Myocyte (in vitro differentiated cells): ENCODE measurements around the gene FMO2. TPM values are rescaled to one million over a fixed set of nuclear protein-coding genes. Genes with fewer than 3 reads are reported as not detected.
"Not testable (repeated sequence)": the region's sequence is repeated elsewhere in the genome, so short reads cannot be mapped to it uniquely, and the experiment has no call there.

Source experiments
- DNase-seq: peaks from one replicate; pipeline ENCODE4 v3.0.0-alpha.2; 2012; ENCODE audit warnings: low read depth
- total RNA-seq: library from RNA; depleted of rRNA; stranded (reverse); fragments of >200 nt; gene quantifications from 2 replicates; pipeline ENCODE4 v1.2.3, GENCODE V29; 2014

FMO2 gene
- total RNA-seq, 1 donor from 2014 or later: not detected

DNA sequence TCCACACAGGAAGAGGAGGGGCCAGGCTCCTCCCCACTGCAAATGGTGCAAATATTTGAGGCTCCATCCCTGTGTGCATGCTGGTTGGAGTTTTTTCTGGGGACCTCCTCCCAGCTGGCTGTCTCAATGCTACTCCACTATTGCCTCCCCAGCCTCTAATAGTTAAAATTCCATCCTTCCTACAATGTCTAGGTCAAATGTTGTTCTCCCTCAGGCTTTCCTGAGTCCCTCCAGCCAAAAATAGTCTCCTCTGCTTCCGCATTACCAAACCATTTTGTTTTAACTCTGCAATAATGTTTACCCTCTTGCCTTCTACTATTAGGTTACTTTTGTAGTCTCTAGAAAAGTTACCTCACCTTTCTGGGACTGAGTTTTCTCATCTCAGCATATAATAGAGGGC, 33.6 kb downstream of the FMO2 start:
- DNase-seq: no peak

DNA sequence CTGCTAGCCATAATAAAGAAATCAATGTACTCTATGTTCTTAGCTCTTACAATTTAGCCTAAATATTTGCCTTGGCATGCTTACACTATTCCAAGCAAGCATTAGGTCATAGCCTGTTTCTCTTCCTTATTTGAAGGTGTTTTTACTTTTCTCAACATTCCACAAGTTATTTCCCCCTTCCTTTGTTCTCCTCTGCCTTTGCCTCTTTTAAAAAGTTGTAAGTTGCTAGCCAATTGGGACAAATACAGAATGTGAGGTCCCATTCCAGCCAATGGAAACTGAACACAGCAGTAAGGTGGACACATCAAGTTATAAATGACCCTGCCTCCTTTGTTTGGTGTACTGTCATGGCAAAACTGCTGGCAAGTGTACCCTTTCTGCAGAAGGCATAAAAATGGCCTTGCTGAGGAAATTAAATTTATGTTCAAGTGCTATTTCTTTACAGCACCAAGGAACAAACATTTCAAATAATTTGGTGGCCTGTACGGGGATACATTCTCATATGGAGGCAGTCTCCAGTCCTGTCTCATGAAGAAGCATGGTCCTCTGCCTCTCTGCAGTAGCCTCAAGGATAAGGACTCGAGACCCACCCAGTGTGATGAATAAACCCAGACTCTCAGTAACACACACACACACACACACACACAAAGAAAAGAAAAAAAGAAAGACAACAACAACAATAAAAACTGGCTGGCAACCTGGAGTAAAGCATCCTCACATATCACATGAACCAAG, 34.4 kb downstream of the FMO2 start:
- no peak for DNase-seq

DNA sequence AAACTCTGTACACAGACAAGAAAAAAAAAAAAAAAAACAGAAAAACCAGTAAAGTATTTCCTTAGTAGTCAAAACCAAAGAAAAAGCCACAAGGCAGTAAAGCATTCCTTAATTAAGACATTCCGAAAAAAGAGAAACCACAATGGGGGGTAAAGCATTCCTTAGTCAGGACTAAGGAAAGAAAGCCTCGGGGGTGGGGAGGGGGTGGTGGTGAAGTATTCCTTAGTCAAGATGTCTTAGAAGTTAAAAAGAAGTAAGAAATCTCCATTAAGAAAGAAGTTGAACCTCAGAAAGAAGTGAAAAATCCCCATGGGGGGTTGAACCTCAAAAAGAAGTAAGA, 35.0 kb downstream of the FMO2 start:
- DNase-seq: peak; percentile 50

DNA sequence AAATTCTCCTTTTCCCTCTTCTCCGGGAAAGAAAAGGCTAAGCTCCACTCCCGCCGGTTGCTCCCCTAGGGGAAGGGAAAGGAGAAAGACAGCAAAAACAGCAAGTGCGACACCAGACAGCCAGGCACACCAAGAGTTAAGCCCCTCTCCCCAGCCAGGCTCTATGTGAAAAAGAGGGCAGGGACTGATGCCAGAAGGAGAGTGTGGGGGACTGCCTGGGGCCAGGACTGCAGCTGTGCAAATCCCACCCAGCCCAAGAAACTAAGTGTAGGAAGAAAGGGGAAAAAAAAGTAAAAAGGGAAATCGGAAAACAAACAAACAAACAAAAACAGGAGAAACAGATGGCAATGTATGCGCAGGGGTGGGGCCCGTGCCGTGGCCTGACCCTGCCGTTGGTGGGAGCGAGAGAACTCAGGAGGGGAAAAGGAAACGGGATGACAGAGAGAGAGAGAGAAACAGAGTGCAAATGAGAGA, 35.5 kb downstream of the FMO2 start:
- DNase-seq: peak; percentile 5

DNA sequence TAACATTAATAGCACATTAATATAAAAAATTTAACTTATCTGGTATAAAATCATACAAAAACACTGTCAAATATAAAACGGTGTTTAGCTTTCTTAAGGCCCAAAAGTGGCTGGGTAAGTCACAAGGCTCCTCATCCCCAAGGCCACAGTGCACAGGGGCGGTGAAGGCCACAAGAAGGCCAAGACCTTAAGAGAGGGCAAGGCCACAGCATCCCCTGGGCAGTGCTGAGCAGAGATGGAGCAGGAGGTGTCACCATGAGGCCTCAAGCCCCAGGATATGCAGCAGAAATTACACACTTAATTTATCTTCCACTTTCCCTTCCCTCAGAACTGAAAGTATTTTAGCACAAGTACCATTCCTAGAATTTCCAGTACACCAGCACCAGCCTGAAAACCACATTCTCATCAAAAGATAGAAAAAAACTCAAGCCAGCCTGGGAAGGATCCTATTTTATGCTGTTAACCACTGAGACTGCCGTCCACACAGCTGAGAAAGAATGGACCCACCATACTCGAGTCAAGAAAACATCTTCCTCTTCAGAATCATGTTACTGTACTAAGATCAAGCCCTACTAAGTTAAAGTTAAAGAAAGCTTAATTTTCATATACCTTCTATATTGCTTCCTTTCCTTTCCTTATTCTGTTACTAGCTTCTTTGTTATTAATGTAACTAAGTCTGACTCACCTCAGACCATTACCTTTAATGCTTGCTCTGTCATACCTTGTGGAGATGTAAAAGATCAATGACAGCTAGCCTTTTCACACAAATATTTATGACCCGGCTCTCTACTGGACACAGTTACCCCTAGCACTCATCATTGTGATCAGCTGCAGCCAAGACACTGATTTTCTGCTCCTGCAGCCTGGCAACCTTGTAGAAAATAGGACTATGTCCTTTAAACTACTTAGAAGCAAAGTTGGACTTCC, 36.8 kb downstream of the FMO2 start:
- peak; percentile 25 for DNase-seq

DNA sequence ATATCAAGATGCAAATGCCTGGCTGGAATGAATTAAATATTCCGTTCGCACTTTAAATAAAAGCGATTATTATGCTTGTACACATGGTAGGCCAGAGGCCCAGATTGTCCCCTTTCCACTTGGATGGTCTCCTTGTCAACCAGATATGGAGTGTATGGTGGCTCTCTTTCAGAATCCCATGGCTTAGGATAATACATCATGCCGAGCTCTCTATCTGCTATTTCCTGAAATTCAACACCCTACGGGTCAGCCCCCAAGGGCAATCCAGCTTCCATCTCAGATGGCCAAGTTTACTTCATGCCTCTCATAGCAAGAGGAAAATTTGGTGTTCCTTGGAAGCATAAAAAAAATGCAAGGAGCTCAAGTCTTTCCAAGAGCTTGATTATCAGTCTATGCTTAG, 37.8 kb downstream of the FMO2 start:
- no peak for DNase-seq

DNA sequence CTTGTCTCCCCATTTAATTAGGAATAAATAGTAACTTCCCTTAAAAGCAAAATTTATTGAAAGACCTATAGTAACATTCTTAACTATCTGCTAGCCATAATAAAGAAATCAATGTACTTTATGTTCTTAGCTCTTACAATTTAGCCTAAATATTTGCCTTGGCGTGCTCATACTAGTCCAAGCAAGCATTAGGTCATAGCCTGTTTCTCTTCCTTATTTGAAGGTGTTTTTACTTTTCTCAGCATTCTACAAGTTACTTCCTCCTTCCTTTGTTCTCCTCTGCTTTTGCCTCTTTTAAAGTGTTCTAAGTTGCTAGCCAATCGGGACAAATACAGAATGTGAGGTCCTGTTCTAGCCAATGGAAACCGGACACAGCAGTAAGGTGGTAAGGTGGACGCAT, 39.2 kb downstream of the FMO2 start:
- not testable (repeated sequence) for DNase-seq

DNA sequence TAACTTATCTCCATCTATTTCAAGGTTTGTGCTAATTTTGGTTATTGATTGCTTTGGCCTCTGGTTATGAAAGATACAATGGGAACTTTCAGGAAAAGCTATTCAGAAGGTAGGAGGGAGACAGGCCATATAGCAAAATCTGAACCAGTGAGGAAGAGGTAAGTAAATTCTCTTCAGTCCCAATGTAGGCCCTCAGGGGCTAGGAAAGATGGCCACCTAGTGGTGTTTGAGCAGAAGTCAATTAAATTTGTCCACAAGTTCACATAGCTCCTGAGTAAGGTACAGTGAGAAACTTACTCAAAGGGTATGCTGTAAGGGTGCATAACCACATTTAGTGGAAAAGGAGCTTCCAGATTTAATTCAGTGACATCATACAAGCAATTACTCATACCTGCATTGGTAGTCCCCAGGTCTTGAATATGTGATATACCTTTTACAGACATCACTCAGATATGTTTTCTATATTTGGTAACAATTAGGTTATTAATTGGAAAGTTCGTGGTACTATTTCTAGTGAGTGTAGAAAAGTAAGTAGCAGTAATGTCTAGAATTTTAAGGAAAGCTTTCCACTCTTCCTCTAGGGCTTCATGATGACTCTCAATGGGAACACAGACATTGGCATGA, 41.8 kb downstream of the FMO2 start:
- DNase-seq: peak; percentile 70

DNA sequence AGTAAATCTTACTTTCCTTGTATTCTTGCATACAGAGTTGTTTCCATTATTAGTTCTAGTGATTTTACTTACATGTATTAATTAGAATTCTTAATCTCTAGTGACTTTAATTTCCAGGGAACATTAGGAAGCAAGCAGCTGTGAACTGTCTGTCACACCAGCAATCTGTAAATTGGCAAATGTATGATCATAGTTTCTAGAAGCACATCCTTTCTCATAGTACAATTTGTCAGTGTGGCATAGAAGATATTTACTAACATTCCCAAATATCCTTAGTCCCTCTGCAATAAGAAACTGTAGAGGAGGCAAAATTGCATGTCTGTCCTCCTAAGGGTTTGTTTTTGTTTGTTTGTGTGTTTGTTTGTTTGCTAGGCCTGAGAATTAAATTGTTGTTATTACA, 46.2 kb downstream of the FMO2 start:
- DNase-seq: no peak

DNA sequence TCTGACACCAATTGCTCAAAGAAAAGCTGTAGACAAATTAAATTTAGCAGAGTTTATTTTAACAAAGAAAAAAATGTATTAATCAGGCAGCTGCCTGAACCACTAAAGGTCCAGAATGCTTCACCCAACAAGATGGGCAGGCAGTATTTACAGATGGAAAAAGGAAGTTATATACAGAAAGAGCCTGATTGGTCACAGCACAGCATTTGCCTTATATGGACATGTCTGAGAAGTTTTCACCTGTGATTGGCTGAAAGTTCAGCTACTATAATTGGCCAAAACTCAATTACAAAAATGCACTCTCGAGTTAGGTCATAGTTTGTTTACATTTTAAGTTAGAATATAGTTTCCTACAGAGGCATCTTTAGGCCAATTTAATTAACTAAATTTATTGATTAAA, 48.1 kb downstream of the FMO2 start:
- no peak for DNase-seq

DNA sequence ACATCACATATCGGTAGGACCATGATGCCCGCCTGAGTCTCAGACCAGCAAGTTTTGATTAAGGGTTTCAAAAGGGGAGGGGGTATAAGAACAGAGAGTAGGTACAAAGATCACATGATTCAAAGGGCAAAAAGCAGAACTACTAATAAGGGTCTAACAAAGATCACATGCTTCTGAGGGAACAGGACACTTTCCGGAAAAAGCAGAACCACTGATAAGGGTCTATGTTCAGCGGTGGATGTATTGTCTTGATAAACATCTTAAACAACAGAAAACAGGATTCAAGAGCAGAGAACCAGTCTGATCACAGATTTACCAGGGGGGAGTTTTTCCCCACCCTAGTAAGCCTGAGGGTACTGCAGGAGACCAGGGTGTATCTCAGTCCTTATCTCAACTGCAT, 51.1 kb downstream of the FMO2 start:
- DNase-seq: not testable (repeated sequence)

DNA sequence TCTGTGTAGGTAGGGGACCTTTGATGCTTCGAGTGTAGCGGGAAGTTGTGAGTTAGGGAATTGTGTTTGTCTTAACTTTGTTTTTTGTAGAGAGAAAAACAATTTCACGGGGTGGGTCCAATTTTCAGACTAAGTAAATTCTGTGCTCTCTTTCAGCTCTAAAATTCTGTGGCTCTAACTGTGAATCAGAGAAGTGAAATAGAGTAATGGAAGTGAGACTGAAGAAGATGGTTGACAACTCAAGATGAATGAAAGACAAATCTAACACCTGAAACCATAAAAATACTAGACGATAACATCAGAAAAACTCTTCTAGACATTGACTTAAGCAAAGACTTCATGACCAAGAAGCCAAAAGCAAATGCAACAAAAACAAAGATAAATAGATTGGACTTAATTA, 58.8 kb downstream of the FMO2 start:
- no peak for DNase-seq

DNA sequence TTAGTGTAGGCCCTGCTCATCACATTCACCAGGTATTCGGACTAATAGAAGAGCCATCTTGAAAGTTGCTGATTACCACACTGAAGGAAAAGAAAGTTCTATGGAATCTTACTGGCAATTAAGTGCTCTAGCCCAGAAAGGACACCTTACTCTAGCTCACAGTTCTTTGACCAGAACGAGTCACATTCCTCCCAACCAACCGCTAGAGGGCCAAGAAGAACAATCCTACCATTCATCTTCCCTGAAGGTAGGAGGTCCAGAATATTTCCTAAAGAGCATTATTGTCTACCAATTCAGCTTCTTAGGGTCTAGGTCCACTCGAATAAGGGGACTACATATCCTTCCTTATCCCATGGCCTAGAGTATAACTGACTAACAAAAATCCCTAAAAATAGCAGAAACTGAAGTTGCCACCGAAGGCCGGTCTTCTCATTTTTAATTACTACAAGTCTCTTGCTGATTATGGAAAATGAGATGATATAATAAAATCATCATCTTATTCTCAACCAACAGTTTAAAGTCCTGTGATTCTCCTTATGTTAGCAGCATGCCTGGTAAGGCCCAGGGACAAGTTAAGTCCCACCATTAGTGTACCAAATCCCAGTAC, 60.5 kb downstream of the FMO2 start:
- DNase-seq: peak; percentile 63

DNA sequence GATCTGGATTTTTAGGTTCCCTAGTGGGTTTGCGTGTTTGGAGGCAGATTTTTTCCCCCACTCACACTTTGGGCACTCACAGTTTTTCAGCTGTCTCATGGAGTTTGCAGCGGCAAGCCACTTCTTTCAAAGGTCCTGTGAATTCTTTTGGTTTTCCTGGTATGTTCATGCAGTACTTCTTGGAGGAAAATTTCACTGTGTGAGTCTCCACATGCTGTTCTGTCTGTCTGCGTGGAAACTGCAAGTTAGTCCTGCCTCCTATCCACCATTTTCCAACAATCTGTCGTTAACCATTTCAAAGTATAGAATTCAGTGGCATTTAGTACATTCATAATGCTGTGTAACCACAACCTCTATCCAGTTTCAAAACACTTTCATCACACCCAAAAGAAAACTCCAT, 62.4 kb downstream of the FMO2 start:
- DNase-seq: no peak

DNA sequence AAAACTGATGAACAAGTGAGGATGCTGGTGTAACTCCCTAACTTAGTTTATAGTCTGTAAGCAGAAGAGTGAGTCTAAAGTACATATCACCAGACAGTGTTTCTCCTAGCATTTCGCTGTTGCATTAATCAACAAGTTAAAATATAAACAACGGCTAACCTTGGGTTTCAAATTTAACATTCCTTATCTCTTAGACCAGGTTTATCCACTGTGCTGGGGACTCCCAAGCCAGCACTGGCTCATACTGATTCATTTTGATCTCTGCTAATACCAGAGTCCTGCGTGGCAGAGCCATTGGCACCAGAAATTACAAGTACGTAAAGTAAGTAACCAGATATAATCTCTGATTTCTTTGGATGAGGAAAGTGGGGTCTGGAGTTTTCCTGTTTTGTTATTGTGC, 63.2 kb downstream of the FMO2 start, which contains the start of gene FMO1:
Gene FMO1 (plus strand): TSS at position 193 of the 400 bp plus-strand sequence. CDS start 9,594 bp downstream, outside the sequence.
- DNase-seq: no peak

DNA sequence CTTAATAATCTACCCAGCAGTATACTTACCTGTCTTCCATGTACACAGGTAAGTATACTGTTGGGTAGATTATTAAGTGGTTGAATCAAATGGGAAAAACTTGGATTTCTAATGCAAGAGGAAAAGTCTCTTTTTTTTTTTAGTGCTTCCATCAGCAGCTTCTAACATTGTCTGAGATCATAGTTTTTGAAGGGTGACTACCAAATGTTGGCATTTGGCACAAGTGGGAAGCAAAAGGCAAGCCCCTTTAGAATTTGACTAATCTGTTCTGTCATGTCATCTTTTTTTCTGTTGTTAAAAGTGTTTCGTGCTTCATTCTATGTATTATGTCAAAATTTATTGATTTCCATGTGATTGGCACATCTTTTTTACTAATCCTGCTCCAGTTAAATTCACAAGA, 63.7 kb downstream of the FMO2 start:
- DNase-seq: no peak

DNA sequence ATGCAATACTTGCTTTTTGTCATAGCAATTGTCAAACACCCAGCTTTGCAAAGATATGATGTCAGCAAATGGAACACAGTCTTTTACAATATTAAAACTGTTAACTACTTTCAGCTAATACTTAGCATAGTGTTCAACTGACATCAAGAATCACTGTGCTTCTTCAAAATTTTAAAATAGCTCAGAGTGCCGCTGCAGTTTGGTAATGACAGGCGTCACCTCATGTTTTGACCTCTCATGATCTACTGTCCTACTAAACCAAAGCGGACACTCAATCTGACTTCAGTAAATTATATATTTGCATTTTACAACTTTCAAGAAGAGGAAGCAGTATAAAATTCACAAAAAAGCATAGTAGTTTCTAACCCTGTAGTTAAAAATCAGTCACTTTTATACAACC, 65.2 kb downstream of the FMO2 start:
- no peak for DNase-seq

DNA sequence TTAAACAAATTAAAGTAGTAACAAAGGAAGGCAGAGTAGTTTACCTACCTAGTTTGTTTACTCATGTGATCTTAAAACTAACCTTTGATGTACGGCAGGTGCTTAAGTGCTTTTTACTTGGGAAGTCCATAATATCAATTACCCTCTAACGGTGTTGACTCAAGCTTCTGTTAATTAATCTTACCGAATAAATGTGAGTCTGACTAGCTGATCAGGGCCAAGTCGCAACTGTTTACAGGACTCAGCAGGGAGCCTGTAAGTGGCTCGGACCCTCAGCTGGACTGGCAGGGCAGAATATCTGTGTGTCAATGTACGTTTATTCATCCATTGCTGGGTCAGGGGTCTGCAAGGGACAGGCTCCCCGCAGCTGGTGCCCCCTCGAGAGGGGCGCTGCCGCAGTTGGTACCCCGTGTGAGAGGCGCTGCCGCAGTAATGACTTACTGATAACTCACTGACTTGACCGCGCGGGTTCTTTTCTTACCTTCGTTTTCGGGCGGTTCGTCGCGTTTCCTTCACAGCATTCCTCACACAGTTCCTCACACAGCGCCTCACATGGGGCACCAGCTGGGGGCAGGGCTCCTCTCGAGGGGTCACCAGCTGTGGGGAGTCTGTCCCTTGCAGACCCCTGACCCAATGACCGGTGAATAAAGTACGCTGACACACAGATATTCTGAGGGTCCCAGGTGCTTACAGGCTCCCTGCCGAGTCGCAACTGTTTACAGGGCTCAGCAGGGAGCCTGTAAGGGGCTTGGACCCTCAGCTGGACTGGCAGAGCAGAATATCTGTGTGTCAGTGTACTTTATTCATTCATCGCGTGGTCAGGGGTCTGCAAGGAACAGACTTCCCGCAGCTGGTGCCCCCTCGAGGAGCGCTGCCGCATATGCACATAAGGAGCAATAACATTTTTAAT, 66.2 kb downstream of the FMO2 start:
- DNase-seq: no peak

DNA sequence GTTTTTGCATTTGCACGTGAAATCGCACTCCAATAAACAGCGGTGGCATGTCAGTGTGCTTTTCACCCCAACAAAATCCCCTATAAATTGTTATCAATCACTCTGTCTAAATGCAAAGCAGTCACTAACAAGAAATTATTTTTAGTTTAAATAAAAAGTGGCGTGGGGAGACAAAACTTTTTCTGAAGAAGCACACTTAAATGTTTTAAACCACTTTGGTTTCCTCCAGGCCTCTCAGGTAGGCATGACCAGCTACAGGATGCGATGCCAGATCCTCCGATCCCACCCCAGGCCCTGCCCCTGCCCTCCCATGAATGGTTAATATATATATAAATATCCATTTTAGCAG, 66.8 kb downstream of the FMO2 start:
- no peak for DNase-seq

DNA sequence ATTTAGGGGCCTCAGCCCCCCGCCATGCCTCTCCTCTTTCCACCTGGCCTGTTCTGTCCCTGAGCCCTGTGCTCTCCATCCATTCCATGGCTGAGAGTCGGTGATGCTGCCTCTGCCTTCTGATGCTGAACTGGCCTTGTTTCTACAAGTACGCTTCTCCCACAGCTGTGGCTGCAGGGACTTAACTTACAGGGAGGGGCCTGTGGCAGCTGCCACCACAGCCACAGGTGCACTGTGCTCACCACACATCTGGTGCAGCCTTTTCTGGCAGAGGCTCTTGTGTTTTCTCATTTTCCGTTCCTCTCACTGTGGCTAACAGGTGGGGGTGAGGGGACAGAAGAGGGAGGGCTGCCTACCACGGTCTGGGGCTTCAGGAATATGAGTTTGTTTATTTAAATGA, 67.4 kb downstream of the FMO2 start:
- DNase-seq: peak; percentile 45

DNA sequence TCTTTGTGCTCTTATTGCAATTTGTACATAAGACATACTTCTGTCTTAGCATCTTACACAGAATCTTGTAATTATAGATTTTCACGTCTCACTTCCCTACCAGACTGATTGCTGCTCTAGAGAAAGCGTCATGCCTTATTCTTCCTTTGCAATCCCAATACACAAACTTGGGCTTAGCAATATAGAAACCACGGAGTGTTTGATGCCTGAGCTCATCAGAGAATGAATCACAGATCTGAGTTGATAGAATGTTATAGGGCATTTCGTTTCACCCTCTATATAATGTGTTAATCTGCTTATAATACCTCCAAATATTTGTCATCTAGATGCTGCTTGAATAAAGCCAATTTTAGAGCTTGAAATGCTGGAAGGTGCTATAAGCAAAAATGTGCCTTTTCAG, 69.8 kb downstream of the FMO2 start:
- no peak for DNase-seq
